OCI-LY7 (cell line): ENCODE results near the gene COL4A5. TPM values are rescaled to one million over a fixed set of nuclear protein-coding genes. Genes with fewer than 3 reads are reported as not detected.

ENCODE experiments used
- BruUV-seq: library from RNA; stranded (reverse); fragments of 400-500 nt; replicated peaks from 2 replicates; lab custom pipeline; 2021; lab: Mats Ljungman, UMichigan
- CTCF ChIA-PET: fragments of 300-600 bp; sonication (Branson Sonifier 250); formaldehyde crosslinking; loops from one replicate; lab custom pipeline; 2022; ENCODE audit warnings: antibody characterized with exemption; ENCODE audit not compliant: unreplicated experiment; lab: Charles Lee
- POLR2A ChIA-PET: fragments of 300-600 bp; sonication (Branson Sonifier 250); formaldehyde crosslinking; loops from one replicate; lab custom pipeline; 2022; ENCODE audit warnings: antibody characterized with exemption; lab: Charles Lee
- DNase-seq: peaks from one replicate; pipeline ENCODE4 v3.0.0-alpha.2; 2015; ENCODE audit warnings: low spot score
- H2AFZ ChIP-seq: fragments of 200-600 bp; sonication (generic), shearing (Covaris generic); 2 replicates; pipeline ENCODE4 v1.6.1; 2014; ENCODE audit warnings: mild to moderate bottlenecking, antibody characterized with exemption, low read length, moderate library complexity
- H3K27ac ChIP-seq: fragments of 200-600 bp; sonication (generic); 2 replicates; pipeline ENCODE4 v1.5.1; 2014; ENCODE audit warnings: mixed run types, low read depth, mild to moderate bottlenecking, moderate library complexity, low read length, inconsistent platforms; ENCODE audit not compliant: poor library complexity, severe bottlenecking
- H3K36me3 ChIP-seq: fragments of 200-600 bp; sonication (generic); 2 replicates; pipeline ENCODE4 v1.6.1; 2014; ENCODE audit warnings: mild to moderate bottlenecking, antibody characterized with exemption, low read length, moderate library complexity, mixed read lengths; ENCODE audit not compliant: insufficient read depth
- H3K4me1 ChIP-seq: fragments of 200-600 bp; sonication (generic); 2 replicates; pipeline ENCODE4 v1.5.1; 2014; ENCODE audit warnings: mild to moderate bottlenecking, low read length; ENCODE audit not compliant: insufficient read depth, poor library complexity, severe bottlenecking
- H3K4me2 ChIP-seq: fragments of 200-600 bp; sonication (generic); 2 replicates; pipeline ENCODE4 v1.6.1; 2014; ENCODE audit warnings: mild to moderate bottlenecking, low read length
- H3K4me3 ChIP-seq: fragments of 200-600 bp; sonication (generic); 2 replicates; pipeline ENCODE4 v1.5.1; 2014; ENCODE audit warnings: mild to moderate bottlenecking, low read depth, low read length; ENCODE audit not compliant: poor library complexity, severe bottlenecking
- H3K79me2 ChIP-seq: fragments of 200-600 bp; sonication (generic); 2 replicates; pipeline ENCODE4 v1.6.1; 2016; ENCODE audit warnings: low read depth, mild to moderate bottlenecking, low read length, moderate library complexity, mixed read lengths; ENCODE audit not compliant: insufficient read depth
- H3K9me2 ChIP-seq: fragments of 200-600 bp; sonication (generic); 2 replicates; pipeline ENCODE4 v1.6.1; 2016; ENCODE audit warnings: mild to moderate bottlenecking, low read length, mixed read lengths; ENCODE audit not compliant: insufficient read depth
- H3K9me3 ChIP-seq: fragments of 200-600 bp; sonication (generic); 2 replicates; pipeline ENCODE4 v1.6.1; 2014; ENCODE audit warnings: mild to moderate bottlenecking, mixed run types, low read length, mixed read lengths
- H4K20me1 ChIP-seq: fragments of 200-600 bp; sonication (generic); 2 replicates; pipeline ENCODE4 v1.6.1; 2014; ENCODE audit warnings: mild to moderate bottlenecking, antibody characterized with exemption, low read length, moderate library complexity, mixed read lengths; ENCODE audit not compliant: insufficient read depth
- EZH2phosphoT487 ChIP-seq: fragments of 200-600 bp; sonication (generic); IDR thresholded peaks from 2 replicates; pipeline ENCODE4 v1.6.1; 2018; ENCODE audit warnings: low read depth, borderline replicate concordance, mild to moderate bottlenecking, mixed run types, antibody characterized with exemption, low read length, moderate library complexity, mixed read lengths
- intact Hi-C: fragments of 100-400 bp; cut with micrococcal nuclease; formaldehyde crosslinking; loops from one replicate; pipeline ENCODE4 v1.10.0; 2022; ENCODE audit not compliant: unreplicated experiment
- total RNA-seq, 2 experiments: library from RNA; depleted of rRNA in 1 of 2; stranded (reverse); fragments of >200 nt in 1 of 2; shearing (Covaris generic) in 1 of 2; gene quantifications; 2 replicates each; pipeline ENCODE4 v1.2.3, GENCODE V29; 2014 to 2022
- TF ChIP-seq, protein P1 (sequence below): fragments of 200-600 bp; sonication (generic); conservative IDR thresholded peaks from 2 replicates; pipeline ENCODE4 v1.5.1; 2014; ENCODE audit warnings: mild to moderate bottlenecking, antibody characterized with exemption, low read length, moderate library complexity, mixed read lengths

COL4A5 gene
- total RNA-seq, 2 experiments from 2014 or later, result not detected

DNA sequence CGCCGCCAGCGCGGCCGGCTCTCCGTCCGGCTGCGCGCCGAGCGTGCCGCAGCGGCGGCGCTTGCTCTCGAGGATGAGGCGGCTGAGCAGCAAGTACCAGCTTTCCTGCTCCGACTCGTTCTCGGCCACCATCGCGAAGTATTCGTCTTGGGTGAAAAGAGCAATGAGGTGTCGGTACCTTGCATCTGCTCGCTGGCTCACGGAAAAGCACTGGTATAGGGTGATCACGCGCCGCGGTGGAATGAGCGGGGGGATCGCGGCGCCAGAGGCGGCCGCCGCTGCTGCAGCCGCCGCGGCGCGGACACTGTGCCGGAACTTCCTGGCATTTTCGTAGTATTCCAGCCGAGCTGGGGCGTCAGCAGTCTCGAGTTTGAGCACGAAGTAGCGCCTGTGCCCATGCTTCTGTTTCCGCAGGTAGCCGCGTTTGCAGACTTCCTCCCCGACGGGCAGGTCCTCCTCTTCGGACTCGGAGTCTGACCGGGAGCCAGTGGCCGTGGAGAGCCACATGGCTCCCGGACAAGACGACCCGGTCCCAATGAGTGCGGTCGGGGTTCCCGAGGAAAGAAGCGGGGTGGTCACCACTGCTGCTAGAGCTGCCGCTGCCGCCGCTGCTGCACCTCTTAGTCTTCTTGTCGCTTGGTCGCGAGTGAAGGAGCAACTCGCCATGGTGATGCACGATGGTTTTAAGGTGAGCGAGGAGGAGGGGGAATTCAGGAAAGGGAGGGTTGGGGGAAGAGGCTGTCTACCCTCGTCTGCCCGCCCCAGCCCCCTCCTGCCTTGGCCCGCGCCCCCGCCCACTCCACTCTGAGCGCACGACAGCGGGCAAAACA, 296.3 kb downstream of the COL4A5 start:
- Histone ChIP-seq H2AFZ (no peak overlapping the region), H3K4me1 (no peaks in the 10 kb centered on the region), H3K4me3 (no peak overlapping the region), H3K79me2 (no peaks in the 10 kb centered on the region), H3K9me3 (no peaks in the 10 kb centered on the region), H3K9me2 (no peaks in the 10 kb centered on the region), H3K27ac (no peak overlapping the region), H3K36me3 (no peaks in the 10 kb centered on the region), H4K20me1 (no peaks in the 10 kb centered on the region), H3K4me2 (no peak overlapping the region)
- intact Hi-C loops, result no loop called here
- POLR2A ChIA-PET, result interaction anchor here (0.6 kb wide), 1 partner anchor 42 kb away, joined by 3 read pairs; no protein-coding TSS in a partner anchor
- BruUV-seq, result no TSS peak
- TF ChIP-seq EZH2phosphoT487, result no peak
- TF ChIP-seq, protein P1, sequence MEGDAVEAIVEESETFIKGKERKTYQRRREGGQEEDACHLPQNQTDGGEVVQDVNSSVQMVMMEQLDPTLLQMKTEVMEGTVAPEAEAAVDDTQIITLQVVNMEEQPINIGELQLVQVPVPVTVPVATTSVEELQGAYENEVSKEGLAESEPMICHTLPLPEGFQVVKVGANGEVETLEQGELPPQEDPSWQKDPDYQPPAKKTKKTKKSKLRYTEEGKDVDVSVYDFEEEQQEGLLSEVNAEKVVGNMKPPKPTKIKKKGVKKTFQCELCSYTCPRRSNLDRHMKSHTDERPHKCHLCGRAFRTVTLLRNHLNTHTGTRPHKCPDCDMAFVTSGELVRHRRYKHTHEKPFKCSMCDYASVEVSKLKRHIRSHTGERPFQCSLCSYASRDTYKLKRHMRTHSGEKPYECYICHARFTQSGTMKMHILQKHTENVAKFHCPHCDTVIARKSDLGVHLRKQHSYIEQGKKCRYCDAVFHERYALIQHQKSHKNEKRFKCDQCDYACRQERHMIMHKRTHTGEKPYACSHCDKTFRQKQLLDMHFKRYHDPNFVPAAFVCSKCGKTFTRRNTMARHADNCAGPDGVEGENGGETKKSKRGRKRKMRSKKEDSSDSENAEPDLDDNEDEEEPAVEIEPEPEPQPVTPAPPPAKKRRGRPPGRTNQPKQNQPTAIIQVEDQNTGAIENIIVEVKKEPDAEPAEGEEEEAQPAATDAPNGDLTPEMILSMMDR, result no peak
- no peak for DNase-seq
- CTCF ChIA-PET, result no interaction called here

- CTCF ChIA-PET, result no interaction called here
- H3K79me2 ChIP-seq, result no peaks in the 10 kb centered on the region
- H3K4me3 ChIP-seq, result no peak within 1 kb of the TSS
- no peak for DNase-seq
- H3K36me3 ChIP-seq, result no peaks in the 10 kb centered on the region
- no peaks in the 10 kb centered on the region for H3K9me2 ChIP-seq
- POLR2A ChIA-PET, result no interaction called here
- no peak within 1 kb of the TSS for H3K27ac ChIP-seq
- H3K4me2 ChIP-seq, result no peak within 1 kb of the TSS
- no peaks in the 10 kb centered on the region for H3K9me3 ChIP-seq
- no TSS peak for BruUV-seq
- H4K20me1 ChIP-seq, result no peaks in the 10 kb centered on the region
- H2AFZ ChIP-seq, result no peak within 1 kb of the TSS
- intact Hi-C loops, result no loop called here
- TF ChIP-seq, protein P1, result no peak
- no peak for TF ChIP-seq EZH2phosphoT487
- no peaks in the 10 kb centered on the region for H3K4me1 ChIP-seq
These were observed 297.2 kb downstream of the COL4A5 start, which contains the start of gene IRS4 for GRCh38 chrX:108736509-108737479. Gene IRS4 (minus strand): TSS chrX:108736563.
